Superior temporal gyrus (tissue), 1 donor: ENCODE results near the gene SDK2.
A peak's percentile ranks its signal among the peaks of the same experiment; 100 is the strongest.

ENCODE experiments used
- DNase-seq: peaks from one replicate; pipeline ENCODE4 v3.0.0-alpha.2; 2016; ENCODE audit errors: extremely low spot score

SDK2 gene

GRCh38 chr17:73644145-73645049 lies at the start of gene SDK2:
SDK2 (minus strand) TSS chr17:73644445; CDS start chr17:73644088, 357 bp downstream.
- DNase-seq = no peak

GRCh38 chr17:73693071-73693470 lies 48.8 kb upstream of the SDK2 start:
- no peak for DNase-seq

- no peak for DNase-seq
Observed at GRCh38 chr17:73691321-73691766, 47.1 kb upstream of the SDK2 start.

- no peak for DNase-seq
Observed at GRCh38 chr17:73690676-73691075, 46.4 kb upstream of the SDK2 start.

- no peak for DNase-seq
Observed at GRCh38 chr17:73689596-73690275, 45.5 kb upstream of the SDK2 start.

GRCh38 chr17:73686961-73687360 lies 42.7 kb upstream of the SDK2 start:
- no peak for DNase-seq

GRCh38 chr17:73686126-73686525 lies 41.9 kb upstream of the SDK2 start:
- DNase-seq = no peak

GRCh38 chr17:73684183-73684582 lies 39.9 kb upstream of the SDK2 start:
- DNase-seq = no peak

- no peak for DNase-seq
Observed at GRCh38 chr17:73683771-73684170, 39.5 kb upstream of the SDK2 start.

- no peak for DNase-seq
Observed at GRCh38 chr17:73681946-73682345, 37.7 kb upstream of the SDK2 start.

GRCh38 chr17:73679476-73679875 lies 35.2 kb upstream of the SDK2 start:
- DNase-seq = no peak

GRCh38 chr17:73678999-73679398 lies 34.8 kb upstream of the SDK2 start:
- DNase-seq = no peak

GRCh38 chr17:73669771-73670170 lies 25.5 kb upstream of the SDK2 start:
- no peak for DNase-seq

GRCh38 chr17:73667181-73667959 lies 23.1 kb upstream of the SDK2 start:
- DNase-seq = no peak

- DNase-seq = no peak
Observed at GRCh38 chr17:73663614-73664013, 19.4 kb upstream of the SDK2 start.

- DNase-seq = no peak
Observed at GRCh38 chr17:73660366-73660765, 16.1 kb upstream of the SDK2 start.

GRCh38 chr17:73658821-73659515 lies 14.7 kb upstream of the SDK2 start:
- DNase-seq = no peak

- DNase-seq = peak; percentile 43
Observed at GRCh38 chr17:73657473-73658116, 13.3 kb upstream of the SDK2 start.

GRCh38 chr17:73654241-73654640 lies 10.0 kb upstream of the SDK2 start:
- no peak for DNase-seq

GRCh38 chr17:73653810-73654209 lies 9.6 kb upstream of the SDK2 start:
- no peak for DNase-seq

GRCh38 chr17:73652886-73653480 lies 8.7 kb upstream of the SDK2 start:
- DNase-seq = no peak
